Epidermal melanocyte (primary cell): ENCODE measurements around the gene TMEM115.
"Not testable (repeated sequence)": the region's sequence is repeated elsewhere in the genome, so short reads cannot be mapped to it uniquely, and the experiment has no call there.

Experiments used
- DNase-seq: peaks from one replicate; pipeline ENCODE4 v3.0.0; 2011; ENCODE audit warnings: low spot score; ENCODE audit not compliant: insufficient read length

Gene TMEM115

DNA sequence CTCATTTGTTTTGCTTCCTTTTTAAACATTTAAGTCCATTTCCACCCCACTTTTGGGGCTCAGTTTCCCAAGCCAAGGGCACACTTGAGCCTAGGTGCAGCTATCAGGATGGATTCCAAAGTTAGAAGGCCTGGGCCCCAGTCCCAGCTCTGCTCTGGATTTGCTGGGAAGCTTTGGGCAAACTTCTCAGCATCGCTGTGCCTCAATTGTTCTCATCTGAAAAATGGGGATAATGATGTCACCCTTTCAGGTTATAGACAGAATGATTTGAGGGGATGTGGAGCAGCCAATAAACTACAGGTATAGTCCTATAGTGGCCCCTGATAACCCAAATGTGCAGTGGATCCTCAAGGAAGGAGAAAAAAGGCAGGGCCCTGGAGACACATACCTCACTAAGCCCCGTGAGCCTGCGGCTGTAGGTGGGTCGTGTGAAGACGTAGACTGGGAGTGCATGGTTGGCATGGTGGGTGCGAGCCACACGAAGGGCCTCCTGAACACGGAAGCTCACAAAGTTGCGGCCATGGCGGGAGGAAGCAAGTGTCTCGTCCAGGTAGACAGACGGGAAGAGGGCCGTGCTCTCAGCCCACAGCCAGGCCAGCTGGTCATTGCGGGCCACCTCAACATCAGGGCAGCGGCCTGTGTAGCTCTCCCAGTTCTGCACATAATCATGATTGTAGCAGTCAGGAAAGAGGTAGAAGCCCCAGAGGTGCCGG, 40.0 kb downstream of the TMEM115 start:
- DNase-seq = no peak

DNA sequence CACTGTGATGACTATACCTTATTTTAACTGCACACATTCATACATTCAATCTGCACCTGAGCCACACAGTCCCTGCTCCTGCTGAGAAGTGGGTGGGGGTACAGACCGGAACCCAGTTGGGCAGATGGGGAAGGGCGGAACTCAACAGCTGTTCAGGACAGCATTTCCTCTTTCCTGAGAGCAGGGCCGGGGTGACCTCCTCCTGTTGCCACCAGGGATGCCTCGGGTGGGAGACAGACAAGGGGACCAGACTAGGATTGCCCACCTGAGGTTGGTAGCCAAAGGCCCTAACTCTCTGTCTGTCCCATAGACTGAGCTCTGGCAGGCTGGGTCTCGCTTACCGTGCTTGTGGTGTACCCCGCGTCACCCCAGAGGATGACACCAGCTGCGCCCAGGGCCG, 40.7 kb downstream of the TMEM115 start:
- no peak for DNase-seq

DNA sequence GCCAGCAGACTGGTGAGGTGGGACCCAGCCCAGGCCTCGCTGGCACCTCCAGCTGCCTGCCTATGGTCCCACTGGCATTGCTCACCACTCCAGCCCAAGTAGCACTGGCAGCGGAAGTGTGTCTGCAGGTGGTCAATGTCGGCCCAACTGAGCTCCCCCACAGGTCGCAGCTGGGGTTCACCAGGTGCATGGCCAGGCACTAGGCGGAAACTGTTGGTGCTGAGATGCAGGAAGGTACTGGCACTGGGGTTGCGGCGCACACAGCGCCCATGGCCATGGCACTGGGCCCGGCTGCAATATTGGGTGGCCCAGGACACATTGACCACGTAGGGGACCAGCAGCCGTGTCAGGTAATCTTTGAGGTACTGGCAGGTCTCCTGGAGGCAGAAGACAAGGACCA, 41.2 kb downstream of the TMEM115 start:
- DNase-seq = no peak

DNA sequence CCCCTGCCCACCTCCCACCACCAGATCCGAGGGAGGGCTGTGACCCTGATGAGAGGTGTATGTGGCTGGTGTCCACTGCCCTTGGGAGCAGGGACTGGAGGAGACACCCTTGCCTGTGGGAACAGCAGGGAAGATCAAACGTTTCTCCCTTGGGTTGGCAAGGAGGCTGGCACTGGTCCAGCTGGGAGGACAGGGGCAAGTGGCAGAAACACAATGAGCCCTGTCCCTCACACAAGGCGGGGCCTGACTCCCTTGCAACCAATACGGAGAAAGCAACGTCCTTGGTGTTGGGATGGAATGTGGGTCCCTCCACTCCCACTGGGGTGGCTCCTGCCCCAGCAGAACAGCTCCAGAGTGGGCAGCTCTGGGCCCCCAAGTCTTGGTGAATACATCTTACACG, 42.0 kb downstream of the TMEM115 start:
- no peak for DNase-seq

DNA sequence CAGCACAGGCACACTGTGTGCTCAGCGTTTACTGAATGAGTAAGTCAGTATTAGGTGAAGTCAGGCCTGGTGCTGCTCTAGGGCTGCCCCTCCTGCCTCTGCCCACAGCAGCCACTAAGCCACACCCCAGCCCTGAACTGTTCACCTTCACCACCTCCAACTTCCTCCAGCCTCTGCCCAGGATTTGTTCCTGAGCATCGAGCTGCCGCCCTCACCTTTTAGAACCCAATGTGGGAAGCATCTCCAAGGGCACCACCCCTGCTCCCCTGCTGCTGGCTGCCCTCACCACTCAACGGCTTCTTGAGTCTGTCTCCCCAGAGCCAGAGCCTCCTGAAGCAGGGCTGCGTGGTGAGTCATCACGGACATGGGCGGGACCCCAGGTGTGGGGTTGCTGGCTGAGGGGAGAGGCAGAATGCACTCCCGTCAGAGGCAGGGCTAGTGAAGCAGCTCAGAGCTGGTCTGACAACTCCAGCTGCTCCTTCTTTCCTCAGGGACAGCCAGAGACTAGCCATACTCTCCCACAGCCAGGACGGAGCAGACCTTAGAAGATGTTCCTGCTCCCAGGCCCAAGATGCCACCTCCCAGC, 42.6 kb downstream of the TMEM115 start:
- DNase-seq = no peak

DNA sequence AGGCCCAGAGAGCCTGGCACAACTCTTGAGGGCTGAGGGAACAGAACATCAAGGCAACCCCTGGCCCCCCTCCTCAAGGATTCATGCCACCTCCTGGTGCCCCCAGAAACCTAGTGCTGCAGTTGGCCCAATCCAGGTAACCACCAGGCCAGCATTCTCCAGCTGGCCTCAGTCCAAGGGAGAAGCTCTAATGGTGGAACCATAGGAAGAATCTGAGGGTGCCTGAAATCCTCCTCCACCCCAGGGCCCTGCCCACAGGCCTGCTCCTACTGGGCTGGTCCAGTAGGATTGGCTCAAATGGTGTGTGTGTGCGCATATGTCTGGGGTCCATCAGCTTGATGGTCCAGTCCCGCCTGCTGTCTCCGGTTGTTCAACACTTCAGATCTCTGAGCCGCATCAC, 44.5 kb downstream of the TMEM115 start:
- DNase-seq = no peak

DNA sequence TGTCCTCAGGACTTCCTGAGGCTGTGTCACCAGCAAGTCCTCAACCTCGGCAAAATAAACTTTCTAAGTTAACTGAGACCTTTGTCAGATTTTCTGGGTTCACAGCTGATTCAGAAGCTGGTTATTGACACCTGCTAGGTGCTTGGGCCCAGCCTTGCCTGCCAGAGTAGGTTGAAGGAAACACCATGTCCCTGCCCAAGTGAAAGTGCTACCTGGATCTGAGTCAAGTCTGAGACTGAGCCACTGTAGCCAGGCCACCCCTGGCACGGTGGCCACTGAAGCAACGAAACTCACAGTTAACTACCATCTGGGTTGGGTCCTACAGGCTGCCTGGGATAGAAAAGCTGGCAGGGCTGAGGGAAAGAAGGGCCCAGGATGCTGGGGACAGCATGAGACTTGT, 45.0 kb downstream of the TMEM115 start:
- DNase-seq = no peak

DNA sequence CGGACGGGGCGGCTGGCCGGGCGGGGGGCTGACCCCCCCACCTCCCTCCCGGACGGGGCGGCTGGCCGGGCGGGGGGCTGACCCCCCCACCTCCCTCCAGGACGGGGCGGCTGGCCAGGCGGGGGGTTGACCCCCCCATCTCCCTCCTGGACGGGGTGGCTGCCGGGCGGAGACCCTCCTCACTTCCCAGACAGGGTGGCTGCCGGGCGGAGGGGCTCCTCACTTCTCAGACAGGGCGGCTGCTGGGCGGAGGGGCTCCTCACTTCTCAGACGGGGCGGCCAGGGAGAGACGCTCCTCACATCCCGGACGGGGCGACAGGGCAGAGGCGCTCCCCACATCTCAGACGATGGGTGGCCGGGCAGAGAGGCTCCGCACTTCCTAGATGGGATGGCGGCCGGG, 47.3 kb downstream of the TMEM115 start:
- not testable (repeated sequence) for DNase-seq
